Parathyroid adenoma (tissue), 2 donors: ENCODE data around the gene SLC23A2.

Experiments
- H2AFZ ChIP-seq: fragments of 300-600 bp; sonication (generic); one replicate; pipeline ENCODE4 v1.7.0; 2017; ENCODE audit warnings: antibody characterized with exemption, mild to moderate bottlenecking
- H3K27ac ChIP-seq: fragments of 300-600 bp; sonication (generic); one replicate; pipeline ENCODE4 v1.7.0; 2017
- H3K27me3 ChIP-seq: fragments of 300-600 bp; sonication (generic); one replicate; pipeline ENCODE4 v1.7.0; 2017; ENCODE audit warnings: low read length; ENCODE audit not compliant: control insufficient read depth, insufficient read depth
- H3K36me3 ChIP-seq: fragments of 300-600 bp; sonication (generic); one replicate; pipeline ENCODE4 v1.7.0; 2017; ENCODE audit warnings: low read length; ENCODE audit not compliant: control insufficient read depth, insufficient read depth
- H3K4me1 ChIP-seq: fragments of 300-600 bp; sonication (generic); one replicate; pipeline ENCODE4 v1.7.0; 2017; ENCODE audit warnings: control low read depth
- H3K4me2 ChIP-seq: fragments of 300-600 bp; sonication (generic); one replicate; pipeline ENCODE4 v1.7.0; 2017; ENCODE audit warnings: low read length
- H3K4me3 ChIP-seq: fragments of 300-600 bp; sonication (generic); one replicate; pipeline ENCODE4 v1.7.0; 2017; ENCODE audit warnings: low read depth, low read length
- H3K79me2 ChIP-seq: fragments of 300-600 bp; sonication (generic); one replicate; pipeline ENCODE4 v1.7.0; 2017; ENCODE audit warnings: control low read depth
- H3K9ac ChIP-seq: fragments of 300-600 bp; sonication (generic); one replicate; pipeline ENCODE4 v1.7.0; 2017; ENCODE audit warnings: mild to moderate bottlenecking
- H3K9me3 ChIP-seq: fragments of 300-600 bp; sonication (generic); one replicate; pipeline ENCODE4 v1.7.0; 2017; ENCODE audit warnings: low read length; ENCODE audit not compliant: control insufficient read depth
- TF ChIP-seq, protein P1 (sequence below): fragments of 300-600 bp; sonication (generic); IDR thresholded peaks from one replicate; pipeline ENCODE4 v1.7.0; 2017; ENCODE audit warnings: antibody characterized with exemption, mild to moderate bottlenecking
- donor health status: primary hyperparathyroidism.

Gene SLC23A2

DNA sequence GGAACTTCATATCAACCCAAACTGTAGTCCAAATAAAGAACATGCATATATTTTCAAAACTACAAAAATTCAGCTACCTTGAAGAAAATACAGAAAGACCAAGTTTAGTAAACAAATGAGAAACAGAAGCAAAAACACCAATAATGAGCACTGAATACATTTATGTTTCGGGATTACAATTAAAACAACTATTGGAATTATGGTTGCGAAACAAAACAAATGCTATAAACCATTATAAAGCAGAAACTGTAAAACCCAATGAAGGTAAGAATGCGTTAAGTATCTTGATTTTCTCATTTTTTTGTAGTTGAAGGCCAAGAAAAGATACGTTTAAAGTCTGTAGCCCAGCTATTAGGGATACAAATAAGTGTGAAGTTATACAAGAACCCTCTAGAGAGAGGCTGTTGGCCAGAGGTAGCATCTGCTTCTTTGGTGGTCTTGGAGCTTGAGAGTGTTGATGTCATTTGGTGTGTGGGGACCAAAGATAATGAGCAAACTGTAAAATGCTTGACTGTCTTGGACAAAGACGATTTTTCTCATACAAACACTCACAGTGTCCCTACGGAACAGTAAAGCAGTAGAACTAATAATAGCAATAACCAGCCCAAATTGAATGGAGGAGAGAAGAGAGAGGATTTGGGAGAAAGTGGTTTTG is 168.1 kb downstream of the SLC23A2 start:
- no peaks in the 10 kb centered on the region for H3K79me2 ChIP-seq
- H3K27me3 ChIP-seq: no peaks in the 10 kb centered on the region
- H2AFZ ChIP-seq: no peak overlapping the region
- no peak overlapping the region for H3K9ac ChIP-seq
- TF ChIP-seq, protein P1, sequence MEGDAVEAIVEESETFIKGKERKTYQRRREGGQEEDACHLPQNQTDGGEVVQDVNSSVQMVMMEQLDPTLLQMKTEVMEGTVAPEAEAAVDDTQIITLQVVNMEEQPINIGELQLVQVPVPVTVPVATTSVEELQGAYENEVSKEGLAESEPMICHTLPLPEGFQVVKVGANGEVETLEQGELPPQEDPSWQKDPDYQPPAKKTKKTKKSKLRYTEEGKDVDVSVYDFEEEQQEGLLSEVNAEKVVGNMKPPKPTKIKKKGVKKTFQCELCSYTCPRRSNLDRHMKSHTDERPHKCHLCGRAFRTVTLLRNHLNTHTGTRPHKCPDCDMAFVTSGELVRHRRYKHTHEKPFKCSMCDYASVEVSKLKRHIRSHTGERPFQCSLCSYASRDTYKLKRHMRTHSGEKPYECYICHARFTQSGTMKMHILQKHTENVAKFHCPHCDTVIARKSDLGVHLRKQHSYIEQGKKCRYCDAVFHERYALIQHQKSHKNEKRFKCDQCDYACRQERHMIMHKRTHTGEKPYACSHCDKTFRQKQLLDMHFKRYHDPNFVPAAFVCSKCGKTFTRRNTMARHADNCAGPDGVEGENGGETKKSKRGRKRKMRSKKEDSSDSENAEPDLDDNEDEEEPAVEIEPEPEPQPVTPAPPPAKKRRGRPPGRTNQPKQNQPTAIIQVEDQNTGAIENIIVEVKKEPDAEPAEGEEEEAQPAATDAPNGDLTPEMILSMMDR: no peak
- H3K4me2 ChIP-seq: no peak overlapping the region
- no peaks in the 10 kb centered on the region for H3K36me3 ChIP-seq
- H3K9me3 ChIP-seq: no peaks in the 10 kb centered on the region
- no peaks in the 10 kb centered on the region for H3K4me1 ChIP-seq
- no peak overlapping the region for H3K4me3 ChIP-seq
- no peak overlapping the region for H3K27ac ChIP-seq

DNA sequence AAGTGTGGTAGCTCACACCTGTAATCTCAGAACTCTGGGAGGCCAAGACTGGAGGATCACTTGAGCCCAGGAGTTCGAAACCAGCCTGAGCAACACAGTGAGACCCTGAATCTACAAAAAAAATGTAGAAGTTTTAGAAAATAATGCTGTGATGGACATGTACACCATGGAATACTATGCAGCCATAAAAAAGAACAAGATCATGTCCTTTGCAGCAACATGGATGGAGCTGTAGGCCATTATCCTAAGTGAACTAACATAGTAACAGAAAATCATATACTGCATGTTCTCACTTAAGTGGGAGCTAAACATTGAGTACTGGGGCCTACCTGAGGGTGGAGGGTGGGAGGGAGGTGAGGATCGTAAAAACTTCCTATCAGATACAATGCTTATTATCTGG is 168.8 kb downstream of the SLC23A2 start:
- Histone ChIP-seq H3K27ac (no peak overlapping the region), H3K9ac (no peak overlapping the region), H2AFZ (no peak overlapping the region), H3K27me3 (no peaks in the 10 kb centered on the region), H3K4me1 (no peaks in the 10 kb centered on the region), H3K4me3 (no peak overlapping the region), H3K79me2 (no peaks in the 10 kb centered on the region), H3K36me3 (no peaks in the 10 kb centered on the region), H3K4me2 (no peak overlapping the region), H3K9me3 (no peaks in the 10 kb centered on the region)
- TF ChIP-seq, protein P1: no peak

DNA sequence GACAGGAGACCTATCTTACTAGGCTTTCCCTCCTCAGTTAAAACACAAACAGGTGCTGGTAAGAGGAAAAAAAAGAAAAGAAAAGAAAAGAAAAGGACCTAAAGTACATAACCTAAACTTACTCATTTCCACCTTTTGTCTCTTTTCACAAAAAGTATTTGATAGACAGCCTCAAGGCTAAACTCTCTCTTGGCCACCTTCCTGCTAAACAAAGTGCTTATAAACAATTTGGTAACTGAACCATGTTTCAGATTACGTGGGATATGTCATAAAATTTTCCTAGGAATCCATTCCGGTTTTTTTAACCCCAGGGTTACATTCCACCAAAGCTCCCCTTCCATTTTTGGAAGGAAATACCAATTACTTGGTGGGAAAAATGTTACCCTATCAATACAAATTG is 170.6 kb downstream of the SLC23A2 start:
- no peaks in the 10 kb centered on the region for H3K36me3 ChIP-seq
- no peaks in the 10 kb centered on the region for H3K79me2 ChIP-seq
- H3K9ac ChIP-seq: no peak overlapping the region
- no peaks in the 10 kb centered on the region for H3K9me3 ChIP-seq
- no peak overlapping the region for H3K27ac ChIP-seq
- no peak overlapping the region for H2AFZ ChIP-seq
- H3K4me2 ChIP-seq: no peak overlapping the region
- no peak overlapping the region for H3K4me3 ChIP-seq
- TF ChIP-seq, protein P1: no peak
- no peaks in the 10 kb centered on the region for H3K27me3 ChIP-seq
- no peaks in the 10 kb centered on the region for H3K4me1 ChIP-seq

DNA sequence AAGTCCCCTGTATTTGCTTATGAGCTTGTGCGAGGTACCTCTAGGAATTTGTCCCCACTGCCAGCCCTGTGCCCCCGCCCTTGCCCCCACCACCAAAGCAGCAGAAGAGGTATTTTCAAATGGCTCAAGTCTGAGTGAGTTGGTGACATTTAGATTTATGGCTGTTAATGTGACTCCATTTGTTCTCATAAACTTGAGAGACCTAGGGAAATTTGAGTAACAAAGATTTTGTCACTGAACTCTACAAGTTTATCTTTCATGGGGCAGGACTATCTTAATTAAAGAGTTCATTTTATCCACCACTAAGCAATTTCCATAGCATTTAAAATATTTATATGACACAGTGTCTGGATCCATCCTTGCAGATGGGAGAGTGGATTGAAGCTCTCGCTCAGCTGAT is 171.1 kb downstream of the SLC23A2 start:
- no peak overlapping the region for H3K4me2 ChIP-seq
- no peaks in the 10 kb centered on the region for H3K9me3 ChIP-seq
- H3K27ac ChIP-seq: no peak overlapping the region
- H2AFZ ChIP-seq: no peak overlapping the region
- no peaks in the 10 kb centered on the region for H3K4me1 ChIP-seq
- no peaks in the 10 kb centered on the region for H3K27me3 ChIP-seq
- H3K79me2 ChIP-seq: no peaks in the 10 kb centered on the region
- TF ChIP-seq, protein P1: no peak
- no peaks in the 10 kb centered on the region for H3K36me3 ChIP-seq
- no peak overlapping the region for H3K4me3 ChIP-seq
- H3K9ac ChIP-seq: no peak overlapping the region
